Mucosa of rectum (tissue), 2 donors: ENCODE results near the gene MYOM1.

Experiments used
- H3K27ac ChIP-seq, 2 donors: one replicate each; pipeline ENCODE4 v1.7.0; 2013; ENCODE audit warnings: inconsistent platforms in 2 of 2, low read depth in 2 of 2, low read length in 2 of 2
- H3K27me3 ChIP-seq, 2 donors: one replicate each; pipeline ENCODE4 v1.7.0; 2013; ENCODE audit warnings: low read length in 2 of 2; ENCODE audit not compliant: control insufficient read depth in 2 of 2, insufficient read depth in 2 of 2
- H3K36me3 ChIP-seq, 2 donors: one replicate each; pipeline ENCODE4 v1.7.0; 2013; ENCODE audit warnings: low read length in 2 of 2; ENCODE audit not compliant: control insufficient read depth in 2 of 2, insufficient read depth in 2 of 2
- H3K4me1 ChIP-seq, 2 donors: one replicate each; pipeline ENCODE4 v1.7.0; 2013; ENCODE audit warnings: low read length in 2 of 2, mild to moderate bottlenecking in 1 of 2; ENCODE audit not compliant: control insufficient read depth in 2 of 2, insufficient read depth in 2 of 2
- H3K4me3 ChIP-seq, 2 donors: one replicate each; pipeline ENCODE4 v1.7.0; 2013; ENCODE audit warnings: low read length in 2 of 2
- H3K9ac ChIP-seq, 2 donors: one replicate each; pipeline ENCODE4 v1.7.0; 2013; ENCODE audit warnings: low read length in 2 of 2, low read depth in 1 of 2, mild to moderate bottlenecking in 1 of 2
- H3K9me3 ChIP-seq, 2 donors: one replicate each; pipeline ENCODE4 v1.7.0; 2013; ENCODE audit warnings: low read length in 2 of 2; ENCODE audit not compliant: control insufficient read depth in 2 of 2
- donor health status: healthy.
- donor health status: Normal muscosa, but diverticular disease.

The MYOM1 gene

GRCh38 chr18:3094338-3094684 is 125.5 kb downstream of the MYOM1 start:
- H3K27me3 ChIP-seq, result no peaks in the 10 kb centered on the region
- no peaks in the 10 kb centered on the region for H3K9me3 ChIP-seq
- peaks cover 0 to 3% of the 10 kb centered on the region in 2 donors for H3K4me1 ChIP-seq
- H3K27ac ChIP-seq, result no peak overlapping the region
- H3K4me3 ChIP-seq, result no peak overlapping the region
- H3K36me3 ChIP-seq, result no peaks in the 10 kb centered on the region
- H3K9ac ChIP-seq, result no peak overlapping the region

- H3K4me1 ChIP-seq, result peaks cover 0 to 3% of the 10 kb centered on the region in 2 donors
- no peaks in the 10 kb centered on the region for H3K36me3 ChIP-seq
- H3K4me3 ChIP-seq, result no peak overlapping the region
- no peak overlapping the region for H3K27ac ChIP-seq
- no peak overlapping the region for H3K9ac ChIP-seq
- H3K27me3 ChIP-seq, result no peaks in the 10 kb centered on the region
- no peaks in the 10 kb centered on the region for H3K9me3 ChIP-seq
Observed at GRCh38 chr18:3093624-3094337, 126.0 kb downstream of the MYOM1 start.

- Histone ChIP-seq H3K27ac (no peak overlapping the region), H3K4me1 (peaks cover 0 to 6% of the 10 kb centered on the region in 2 donors), H3K4me3 (no peak overlapping the region), H3K27me3 (no peaks in the 10 kb centered on the region), H3K36me3 (no peaks in the 10 kb centered on the region), H3K9me3 (no peaks in the 10 kb centered on the region), H3K9ac (no peak overlapping the region)
Observed at GRCh38 chr18:3092727-3093126, 127.0 kb downstream of the MYOM1 start.

- no peak overlapping the region for H3K4me3 ChIP-seq
- no peaks in the 10 kb centered on the region for H3K36me3 ChIP-seq
- no peak overlapping the region for H3K9ac ChIP-seq
- H3K27me3 ChIP-seq, result no peaks in the 10 kb centered on the region
- peaks cover 4 to 12% of the 10 kb centered on the region in 2 donors for H3K4me1 ChIP-seq
- H3K9me3 ChIP-seq, result no peaks in the 10 kb centered on the region
- no peak overlapping the region for H3K27ac ChIP-seq
Observed at GRCh38 chr18:3089579-3089978, 130.2 kb downstream of the MYOM1 start.

GRCh38 chr18:3088449-3088848 is 131.3 kb downstream of the MYOM1 start:
- Histone ChIP-seq H3K36me3 (no peaks in the 10 kb centered on the region), H3K9me3 (no peaks in the 10 kb centered on the region), H3K27me3 (no peaks in the 10 kb centered on the region), H3K9ac (no peak overlapping the region), H3K4me3 (no peak overlapping the region), H3K4me1 (peaks cover 4 to 9% of the 10 kb centered on the region in 2 donors), H3K27ac (no peak overlapping the region)

GRCh38 chr18:3086871-3087270 is 132.9 kb downstream of the MYOM1 start:
- H3K27me3 ChIP-seq, result no peaks in the 10 kb centered on the region
- H3K36me3 ChIP-seq, result no peaks in the 10 kb centered on the region
- H3K9ac ChIP-seq, result no peak overlapping the region
- peak overlapping the region in 1 of 2 donors; percentile 2 for H3K27ac ChIP-seq
- H3K4me1 ChIP-seq, result peaks cover 4 to 9% of the 10 kb centered on the region in 2 donors
- peak overlapping the region in 1 of 2 donors; percentile 12 for H3K4me3 ChIP-seq
- no peaks in the 10 kb centered on the region for H3K9me3 ChIP-seq

GRCh38 chr18:3085612-3086011 is 134.2 kb downstream of the MYOM1 start:
- H3K27ac ChIP-seq, result no peak overlapping the region
- H3K4me3 ChIP-seq, result no peak overlapping the region
- H3K9me3 ChIP-seq, result no peaks in the 10 kb centered on the region
- no peak overlapping the region for H3K9ac ChIP-seq
- H3K27me3 ChIP-seq, result no peaks in the 10 kb centered on the region
- H3K36me3 ChIP-seq, result no peaks in the 10 kb centered on the region
- H3K4me1 ChIP-seq, result peaks cover 4 to 9% of the 10 kb centered on the region in 2 donors

- no peaks in the 10 kb centered on the region for H3K36me3 ChIP-seq
- H3K9ac ChIP-seq, result no peak overlapping the region
- H3K4me3 ChIP-seq, result no peak overlapping the region
- H3K9me3 ChIP-seq, result no peaks in the 10 kb centered on the region
- H3K27ac ChIP-seq, result no peak overlapping the region
- H3K27me3 ChIP-seq, result no peaks in the 10 kb centered on the region
- H3K4me1 ChIP-seq, result peaks cover 4 to 9% of the 10 kb centered on the region in 2 donors
Observed at GRCh38 chr18:3084206-3084605, 135.6 kb downstream of the MYOM1 start.

- Histone ChIP-seq H3K4me3 (no peak overlapping the region), H3K36me3 (no peaks in the 10 kb centered on the region), H3K9ac (no peak overlapping the region), H3K4me1 (peaks cover 4 to 9% of the 10 kb centered on the region in 2 donors), H3K9me3 (no peaks in the 10 kb centered on the region), H3K27ac (no peak overlapping the region), H3K27me3 (no peaks in the 10 kb centered on the region)
Observed at GRCh38 chr18:3083766-3084165, 136.0 kb downstream of the MYOM1 start.

- no peaks in the 10 kb centered on the region for H3K27me3 ChIP-seq
- no peak overlapping the region for H3K27ac ChIP-seq
- H3K9ac ChIP-seq, result no peak overlapping the region
- H3K36me3 ChIP-seq, result no peaks in the 10 kb centered on the region
- H3K9me3 ChIP-seq, result no peaks in the 10 kb centered on the region
- no peaks in the 10 kb centered on the region for H3K4me1 ChIP-seq
- no peak overlapping the region for H3K4me3 ChIP-seq
Observed at GRCh38 chr18:3081584-3081991, 138.2 kb downstream of the MYOM1 start.
